Left forelimb (tissue), 1 donor: ENCODE results near the gene CERS5.

ENCODE experiments used
- DNase-seq: peaks from one replicate; pipeline ENCODE4 v3.0.0-alpha.2; 2018; ENCODE audit warnings: low spot score

CERS5 gene

GRCh38 chr12:50132505-50133135, 34.5 kb downstream of the CERS5 start:
- DNase-seq: no peak

GRCh38 chr12:50129290-50129689, 37.9 kb downstream of the CERS5 start:
- no peak for DNase-seq

DNA sequence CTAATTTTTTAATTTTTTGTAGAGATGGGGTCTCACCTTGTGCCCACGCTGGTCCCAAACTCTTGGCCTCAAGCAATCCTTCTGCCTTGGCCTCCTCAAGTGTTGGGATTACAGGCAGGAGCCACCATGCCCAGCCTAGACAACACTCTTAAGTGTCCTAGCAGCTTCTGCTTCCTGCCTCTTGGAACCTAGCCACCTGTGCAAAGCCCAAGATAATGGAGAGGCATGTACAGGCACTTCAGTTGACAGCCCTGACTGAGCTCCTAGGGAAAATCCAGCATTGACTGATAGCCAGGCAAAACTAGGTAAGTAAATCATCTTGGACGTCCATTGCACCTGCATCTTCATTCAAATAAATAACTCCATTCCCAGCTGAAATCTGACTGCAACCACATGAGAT, 39.6 kb downstream of the CERS5 start:
- peak; percentile 12 for DNase-seq

- peak; percentile 22 for DNase-seq
Measured at GRCh38 chr12:50123203-50123602, 44.0 kb downstream of the CERS5 start.

GRCh38 chr12:50121641-50122040, 45.5 kb downstream of the CERS5 start:
- DNase-seq: peak; percentile 4

DNA sequence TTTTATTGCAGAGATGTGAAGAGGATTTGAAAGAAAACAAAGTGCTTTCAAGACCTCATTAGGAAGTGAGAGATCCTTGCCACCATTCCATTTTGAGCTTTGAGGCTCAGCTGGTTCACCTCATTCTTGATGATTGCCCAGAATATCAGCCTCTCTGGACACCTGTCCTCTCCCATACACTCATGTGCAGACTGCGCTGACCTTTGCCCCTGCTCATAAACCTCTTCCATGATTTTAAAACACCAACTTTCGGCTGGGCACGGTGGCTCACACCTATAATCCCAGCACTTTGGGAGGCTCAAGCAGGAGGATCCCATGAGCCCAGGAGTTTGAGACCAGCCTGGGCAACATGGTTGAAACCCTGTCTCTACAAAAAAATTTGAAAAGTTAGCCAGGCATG, 46.2 kb downstream of the CERS5 start:
- peak; percentile 11 for DNase-seq

DNA sequence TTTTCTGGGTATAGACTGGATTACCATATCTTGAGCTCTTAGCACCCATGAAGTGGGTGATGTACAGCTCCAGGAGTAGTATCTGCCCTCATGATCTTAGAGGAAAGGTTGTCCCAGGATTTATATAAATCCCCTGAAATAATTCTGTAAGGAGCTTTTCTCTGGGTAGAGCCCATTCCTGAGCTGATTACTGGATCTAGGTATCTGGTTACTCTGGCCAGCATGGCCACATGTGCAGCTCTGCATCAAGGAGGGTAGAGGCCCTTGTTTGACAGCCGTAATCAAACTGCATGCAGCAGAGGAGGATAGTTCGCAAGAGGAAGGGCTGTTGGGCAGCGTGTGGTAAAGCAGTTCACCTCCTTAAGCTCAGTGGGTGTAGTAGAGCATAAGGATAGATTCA, 46.6 kb downstream of the CERS5 start:
- peak; percentile 53 for DNase-seq

GRCh38 chr12:50119387-50119786, 47.8 kb downstream of the CERS5 start:
- DNase-seq: peak; percentile 25

DNA sequence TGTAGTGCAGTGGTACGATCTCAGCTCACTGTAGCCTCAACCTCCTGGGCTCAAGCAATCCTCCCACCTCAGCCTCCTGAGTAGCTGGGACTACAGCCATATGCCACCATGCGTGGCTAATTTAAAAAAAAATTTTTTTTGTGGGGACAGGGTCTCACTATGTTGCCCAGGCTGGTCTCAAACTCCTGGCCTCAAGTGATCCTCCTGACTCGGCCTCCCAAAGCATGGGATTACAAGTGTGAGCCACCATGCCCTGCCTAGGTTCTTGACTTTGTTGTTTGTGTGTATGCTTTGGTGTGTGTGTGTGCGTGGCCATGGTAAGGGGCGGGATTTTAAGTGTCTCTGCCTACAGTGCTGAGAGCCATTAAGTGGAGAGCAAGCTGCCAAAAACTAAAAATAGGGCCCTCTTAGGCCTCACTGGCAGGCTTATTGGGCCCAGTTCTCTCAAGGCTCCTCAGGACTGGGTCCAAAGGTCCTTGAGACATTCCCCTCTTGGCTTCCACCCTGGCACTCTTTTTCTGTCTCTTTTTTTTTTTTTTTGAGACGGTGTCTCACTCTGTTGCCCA, 50.0 kb downstream of the CERS5 start:
- no peak for DNase-seq

DNA sequence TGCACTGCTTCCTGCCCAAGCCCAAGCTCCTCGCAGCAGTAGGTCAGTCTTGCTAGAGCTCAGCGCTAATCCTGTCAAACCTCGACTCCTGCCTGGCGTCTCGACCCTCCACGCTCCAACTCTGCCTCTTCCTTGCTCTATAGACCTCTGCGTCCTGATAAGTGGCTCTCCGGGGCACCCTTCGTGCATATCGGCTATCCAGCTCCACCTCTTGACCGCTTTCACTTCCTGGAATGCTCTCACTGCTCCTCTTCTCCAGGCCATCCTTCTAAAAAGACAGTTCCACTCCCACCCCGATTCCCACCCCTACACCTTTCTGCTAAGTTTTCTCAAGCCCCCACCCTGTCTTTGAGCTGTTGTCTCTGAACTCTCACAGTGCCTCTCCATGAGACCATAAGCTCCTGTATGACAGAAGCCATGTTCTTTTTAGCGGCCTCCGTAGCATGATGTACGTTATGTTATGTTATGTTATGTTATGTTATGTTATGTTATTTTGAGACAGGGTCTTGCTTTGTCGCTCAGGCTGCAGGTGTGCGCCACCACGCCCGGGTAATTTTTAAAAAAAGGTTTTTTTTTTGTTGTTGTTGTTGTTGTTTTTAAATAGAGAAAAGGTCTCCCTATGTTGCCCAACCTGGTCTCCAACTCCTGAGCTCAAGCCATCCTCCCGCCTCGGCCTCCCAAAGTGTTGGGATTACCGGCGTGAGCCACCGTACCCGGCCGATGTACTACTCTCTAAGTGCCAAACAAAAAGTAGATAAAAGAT, 54.5 kb downstream of the CERS5 start:
- DNase-seq: no peak

DNA sequence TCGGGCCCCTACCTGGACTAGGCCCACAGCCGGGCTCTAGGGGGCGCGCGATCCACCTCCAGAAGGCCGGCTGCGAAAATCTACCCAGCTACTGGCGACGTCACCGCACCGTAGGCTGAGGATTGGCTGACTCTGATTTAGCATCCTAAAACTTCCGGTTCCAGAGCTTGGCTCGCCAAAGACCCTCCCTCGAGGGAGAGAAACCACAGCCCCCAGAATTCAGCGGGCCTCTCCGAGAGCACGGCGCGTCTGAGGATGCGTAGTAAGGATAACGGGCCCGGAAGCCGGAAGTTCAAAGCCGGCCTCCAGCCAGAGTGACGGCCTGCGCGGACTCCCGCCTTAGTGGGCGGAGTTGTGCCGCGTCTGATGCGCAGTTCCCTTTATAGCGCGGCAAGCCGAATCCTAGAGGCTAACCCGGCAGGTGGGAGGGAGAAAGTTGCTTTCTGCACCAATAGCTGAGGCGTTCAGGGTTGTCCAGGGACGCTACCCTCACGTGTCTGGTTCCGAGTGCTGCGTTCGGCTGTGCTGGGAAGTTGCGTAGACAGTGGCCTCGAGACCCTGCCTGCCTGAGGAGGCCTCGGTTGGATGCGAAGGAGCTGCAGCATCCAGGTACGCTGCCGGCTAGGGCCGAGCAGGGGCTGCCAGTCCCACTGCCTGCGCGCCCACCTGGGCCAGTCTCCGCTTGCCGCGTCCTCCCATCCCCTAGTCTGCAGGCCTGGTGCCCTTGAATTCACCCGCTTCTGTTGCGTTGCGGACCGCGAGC, 55.3 kb downstream of the CERS5 start, which contains the start of gene COX14:
Gene COX14 (plus strand): TSS at position 544 of the 763 bp plus-strand sequence. CDS start 7,808 bp downstream, outside the sequence.
- DNase-seq: peak; percentile 98

DNA sequence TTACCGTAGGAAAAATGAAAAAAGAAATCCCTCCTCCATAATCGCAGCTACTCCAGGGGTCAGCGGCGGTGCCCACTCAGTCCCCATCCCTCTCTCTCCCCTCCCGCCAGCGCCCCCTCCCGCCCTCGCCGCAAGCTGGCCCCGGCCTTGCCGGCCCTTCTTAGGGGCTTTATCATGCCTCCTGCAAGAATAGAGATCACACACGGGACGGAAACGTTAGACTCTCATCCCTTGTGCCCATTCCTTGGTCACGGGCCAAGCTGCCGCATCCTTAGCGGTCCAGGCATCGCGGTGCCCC, 55.8 kb downstream of the CERS5 start:
- no peak for DNase-seq

- no peak for DNase-seq
Measured at GRCh38 chr12:50110762-50111351, 56.3 kb downstream of the CERS5 start.

GRCh38 chr12:50110127-50110761, 56.9 kb downstream of the CERS5 start:
- DNase-seq: no peak

DNA sequence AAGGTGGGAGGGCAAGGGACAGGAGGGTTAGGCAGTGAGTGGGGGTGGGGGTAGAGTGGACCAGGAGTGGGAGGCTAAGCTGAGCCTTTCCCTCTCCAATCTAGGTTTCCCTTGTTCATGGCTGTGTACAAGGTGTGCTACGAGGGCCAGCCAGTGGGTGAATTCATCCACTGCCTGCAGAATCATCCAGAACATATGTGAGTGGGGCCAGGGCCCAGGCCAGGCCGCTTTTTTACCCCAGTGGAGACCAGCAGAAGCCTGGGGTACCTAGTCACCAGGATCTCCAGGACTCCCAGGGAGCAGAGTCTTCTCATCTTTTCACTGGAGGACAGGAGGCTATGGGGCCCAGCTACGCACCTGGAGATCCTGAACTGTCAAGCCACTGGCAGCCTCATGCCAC, 57.9 kb downstream of the CERS5 start:
- DNase-seq: no peak

- no peak for DNase-seq
Measured at GRCh38 chr12:50107416-50108268, 59.5 kb downstream of the CERS5 start.

DNA sequence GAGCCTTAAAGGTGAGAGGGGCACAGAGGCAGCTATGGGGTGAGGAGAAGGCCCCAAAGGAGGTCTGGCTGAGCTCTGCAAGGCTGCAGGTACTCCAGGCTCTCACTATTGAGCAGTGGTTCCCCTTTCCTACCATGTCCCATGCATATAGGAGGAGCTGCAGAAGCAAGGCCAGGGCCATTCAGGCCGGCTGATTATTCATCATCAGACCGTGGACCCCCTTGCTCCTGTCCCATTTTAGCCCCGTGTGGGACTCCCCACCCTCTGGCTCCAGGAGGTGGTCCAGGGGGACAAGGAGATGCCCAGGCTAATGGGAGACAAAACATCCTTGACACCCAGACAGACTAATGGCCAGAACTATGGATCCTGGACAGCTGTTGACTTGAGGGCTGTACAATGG, 60.3 kb downstream of the CERS5 start:
- DNase-seq: no peak

GRCh38 chr12:50105913-50106450, 61.2 kb downstream of the CERS5 start:
- DNase-seq: no peak

- DNase-seq: no peak
Measured at GRCh38 chr12:50104417-50105366, 62.5 kb downstream of the CERS5 start.
